Sigmoid colon (tissue), 7 donors: ENCODE measurements around the gene SMAD3. TPM values are rescaled to one million over a fixed set of nuclear protein-coding genes. Genes with fewer than 3 reads are reported as not detected.
A peak's percentile ranks its signal among the peaks of the same experiment; 100 is the strongest.

Source experiments
- DNase-seq: peaks from one replicate; pipeline ENCODE4 v3.0.0-alpha.2; 2019
- H3K27ac ChIP-seq, 4 donors: fragments of 200-600 bp; sonication (generic); one replicate each; pipeline ENCODE4 v1.5.1; 2016 to 2019; ENCODE audit warnings: mild to moderate bottlenecking in 1 of 4
- H3K27me3 ChIP-seq, 3 donors: fragments of 200-600 bp; sonication (generic); one replicate each; pipeline ENCODE4 v1.5.1; 2019; ENCODE audit warnings: mild to moderate bottlenecking in 1 of 3
- H3K36me3 ChIP-seq, 4 donors: fragments of 200-600 bp; sonication (generic); one replicate each; pipeline ENCODE4 v1.5.1; 2016 to 2019
- H3K4me1 ChIP-seq, 4 donors: fragments of 200-600 bp; sonication (generic); one replicate each; pipeline ENCODE4 v1.5.1; 2017 to 2019
- H3K4me3 ChIP-seq, 4 donors: fragments of 200-600 bp; sonication (generic); one replicate each; pipeline ENCODE4 v1.5.1; 2017 to 2019; ENCODE audit warnings: mild to moderate bottlenecking in 2 of 4, moderate library complexity in 1 of 4
- H3K9me3 ChIP-seq, 4 donors: fragments of 200-600 bp in 3 of 4; sonication (generic) in 3 of 4; one replicate each; pipeline versions ENCODE4 v1.5.1 to v1.6.1; 2013 to 2019
- EP300 ChIP-seq, 4 donors: sonication (generic); formaldehyde crosslinking; IDR thresholded peaks; one replicate each; pipeline ENCODE4 v1.6.1; 2017; ENCODE audit warnings: antibody characterized with exemption in 4 of 4
- POLR2A ChIP-seq, 2 donors: fragments of 450-650 bp; IDR thresholded peaks; one replicate each; pipeline ENCODE4 v1.6.1; 2016; ENCODE audit warnings: antibody characterized with exemption in 2 of 2, mild to moderate bottlenecking in 2 of 2, moderate library complexity in 2 of 2
- POLR2AphosphoS5 ChIP-seq, 4 donors: sonication (generic); formaldehyde crosslinking; IDR thresholded peaks; one replicate each; pipeline ENCODE4 v1.6.1; 2017; ENCODE audit warnings: antibody characterized with exemption in 4 of 4
- WGBS, 2 donors: extraction: QIAGEN DNeasy Blood & Tissue Kit; methylation state at CpG; one replicate each; pipeline ENCODE4 v1.1.7; 2013; 5-methylcytosine and 5-hydroxymethylcytosine counted together
- intact Hi-C: fragments of 100-400 bp; cut with DNase I; formaldehyde crosslinking; loops from one replicate; pipeline ENCODE4 v1.15.1; 2023
- polyA plus RNA-seq, 3 donors: library from polyadenylated mRNA; stranded (reverse); fragments of 200-250 nt; gene quantifications; one replicate each; pipeline ENCODE4 v1.2.3, GENCODE V29; 2013
- total RNA-seq, 4 donors: library from RNA; depleted of rRNA; stranded (reverse); fragments of >200 nt; gene quantifications; one replicate each; pipeline ENCODE4 v1.1.0, GENCODE V29; 2016
- TF ChIP-seq, protein P1 (sequence below), 4 experiments: fragments of 450-650 bp in 3 of 4; fragments of 200-600 bp in 1 of 4; IDR thresholded peaks; one replicate each; pipeline ENCODE4 v1.5.1; 2016 to 2019; ENCODE audit warnings: antibody characterized with exemption in 4 of 4, mild to moderate bottlenecking in 3 of 4, moderate library complexity in 2 of 4
- donor health status: healthy with polysubstance abuse.
- donor health status: Bipolar disorder and iron deficiency.
- donor health status: healthy.

Gene SMAD3
- total and polyA plus RNA-seq, 7 donors: 12.5 to 28.2 (median 18.4) TPM

DNA sequence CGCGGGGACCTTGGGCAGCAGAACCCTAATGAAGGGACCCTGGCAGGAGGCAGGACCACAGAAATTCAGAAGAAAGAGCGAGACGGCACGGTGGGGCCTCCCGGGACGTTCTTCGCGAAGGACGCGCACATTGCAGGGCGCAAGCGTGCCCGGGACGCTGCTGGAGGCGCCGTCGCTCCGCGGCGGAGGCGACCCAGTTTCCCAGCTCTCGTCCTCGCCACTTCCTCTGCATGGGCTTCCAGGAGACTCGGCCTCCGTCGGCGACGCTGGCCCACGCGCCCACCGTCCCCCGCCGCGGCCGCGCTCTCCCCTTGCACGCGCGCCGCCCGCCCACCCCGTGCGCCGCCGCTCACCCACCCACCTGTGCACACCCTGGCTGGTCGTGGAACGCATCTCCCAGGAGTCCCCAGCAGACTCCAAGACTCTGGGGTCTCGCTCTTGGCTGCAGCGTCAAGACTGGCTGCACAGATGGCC is 31.8 kb upstream of the SMAD3 start:
- peaks cover 0 to 18% (median 8%) of the 10 kb centered on the region in 3 donors for H3K27me3 ChIP-seq
- TF ChIP-seq, protein P1, sequence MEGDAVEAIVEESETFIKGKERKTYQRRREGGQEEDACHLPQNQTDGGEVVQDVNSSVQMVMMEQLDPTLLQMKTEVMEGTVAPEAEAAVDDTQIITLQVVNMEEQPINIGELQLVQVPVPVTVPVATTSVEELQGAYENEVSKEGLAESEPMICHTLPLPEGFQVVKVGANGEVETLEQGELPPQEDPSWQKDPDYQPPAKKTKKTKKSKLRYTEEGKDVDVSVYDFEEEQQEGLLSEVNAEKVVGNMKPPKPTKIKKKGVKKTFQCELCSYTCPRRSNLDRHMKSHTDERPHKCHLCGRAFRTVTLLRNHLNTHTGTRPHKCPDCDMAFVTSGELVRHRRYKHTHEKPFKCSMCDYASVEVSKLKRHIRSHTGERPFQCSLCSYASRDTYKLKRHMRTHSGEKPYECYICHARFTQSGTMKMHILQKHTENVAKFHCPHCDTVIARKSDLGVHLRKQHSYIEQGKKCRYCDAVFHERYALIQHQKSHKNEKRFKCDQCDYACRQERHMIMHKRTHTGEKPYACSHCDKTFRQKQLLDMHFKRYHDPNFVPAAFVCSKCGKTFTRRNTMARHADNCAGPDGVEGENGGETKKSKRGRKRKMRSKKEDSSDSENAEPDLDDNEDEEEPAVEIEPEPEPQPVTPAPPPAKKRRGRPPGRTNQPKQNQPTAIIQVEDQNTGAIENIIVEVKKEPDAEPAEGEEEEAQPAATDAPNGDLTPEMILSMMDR (IDR thresholded peaks at IDR 0.05): no peak
- TF ChIP-seq EP300 (IDR thresholded peaks at IDR 0.05) (no peak), POLR2A (IDR thresholded peaks at IDR 0.05) (no peak), POLR2AphosphoS5 (IDR thresholded peaks at IDR 0.05) (no peak)
- intact Hi-C loops: no loop called here
- H3K27ac ChIP-seq: no peak overlapping the region
- H3K4me1 ChIP-seq: peaks cover 0 to 14% (median 11%) of the 10 kb centered on the region in 4 donors
- H3K9me3 ChIP-seq: no peaks in the 10 kb centered on the region
- 7 to 14% methylated on average over 50 of the region's 50 CpGs for WGBS, 2 donors
- peak overlapping the region in 3 of 4 donors; percentile 25 to 41 (median 33) for H3K4me3 ChIP-seq
- no peak for DNase-seq
- H3K36me3 ChIP-seq: no peaks in the 10 kb centered on the region

GRCh38 chr15:67035886-67036285 is 29.5 kb upstream of the SMAD3 start:
- DNase-seq: no peak
- Histone ChIP-seq H3K27me3 (peaks cover 0 to 18% (median 8%) of the 10 kb centered on the region in 3 donors), H3K9me3 (no peaks in the 10 kb centered on the region), H3K4me3 (no peak overlapping the region), H3K4me1 (peaks cover 0 to 14% (median 11%) of the 10 kb centered on the region in 4 donors), H3K27ac (no peak overlapping the region), H3K36me3 (no peaks in the 10 kb centered on the region)
- intact Hi-C loops: no loop called here
- TF ChIP-seq, protein P1 (IDR thresholded peaks at IDR 0.05): no peak
- TF ChIP-seq POLR2AphosphoS5 (IDR thresholded peaks at IDR 0.05): no peak
- TF ChIP-seq EP300 (IDR thresholded peaks at IDR 0.05): no peak
- TF ChIP-seq POLR2A (IDR thresholded peaks at IDR 0.05): no peak
- WGBS, 2 donors: 93 to 94% methylated on average over 5 of the region's 5 CpGs

DNA sequence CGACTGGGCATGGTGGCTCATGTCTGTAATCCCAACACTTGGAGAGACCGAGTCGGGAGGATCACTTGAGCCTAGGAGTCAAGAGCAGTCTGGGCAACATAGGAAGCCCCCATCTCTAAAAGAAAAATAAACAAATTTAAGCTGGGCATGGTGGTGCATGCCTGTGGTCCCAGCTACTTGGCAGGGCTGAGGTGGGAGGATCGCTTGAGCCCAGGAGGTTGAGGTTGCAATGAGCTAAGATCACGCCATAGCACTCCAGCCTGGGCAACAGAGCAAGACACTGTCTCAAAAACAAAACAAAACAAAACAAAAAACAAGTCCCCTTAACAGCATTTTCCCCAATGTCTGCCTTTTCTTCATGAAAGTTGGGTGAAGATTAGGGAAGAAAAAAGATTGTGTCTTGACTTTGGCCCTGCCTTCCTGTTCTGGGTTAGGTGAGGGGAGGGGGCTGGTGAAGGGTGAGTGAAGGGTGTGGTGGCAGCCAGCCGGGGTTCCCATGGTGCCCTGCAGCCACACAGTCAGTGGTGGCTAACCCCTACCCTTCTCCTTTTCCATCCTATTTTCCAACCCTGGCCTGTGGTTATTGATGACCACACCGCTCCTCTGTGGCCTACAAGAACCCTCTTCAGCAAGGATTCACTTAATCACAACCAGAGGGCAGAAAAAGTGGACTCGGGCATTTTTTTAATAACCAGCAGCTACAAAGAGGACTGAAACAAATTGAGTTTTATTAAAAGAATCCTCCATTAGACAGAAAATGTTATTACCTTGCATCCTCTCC is 28.4 kb upstream of the SMAD3 start:
- WGBS, 2 donors: 84 to 88% methylated on average over 8 of the region's 8 CpGs
- intact Hi-C loops: no loop called here
- no peak overlapping the region for H3K4me3 ChIP-seq
- H3K27ac ChIP-seq: no peak overlapping the region
- TF ChIP-seq POLR2A (IDR thresholded peaks at IDR 0.05) (no peak), POLR2AphosphoS5 (IDR thresholded peaks at IDR 0.05) (no peak), EP300 (IDR thresholded peaks at IDR 0.05) (no peak)
- TF ChIP-seq, protein P1 (IDR thresholded peaks at IDR 0.05): no peak
- no peak for DNase-seq
- no peaks in the 10 kb centered on the region for H3K9me3 ChIP-seq
- no peaks in the 10 kb centered on the region for H3K36me3 ChIP-seq
- H3K4me1 ChIP-seq: peaks cover 0 to 22% (median 15%) of the 10 kb centered on the region in 4 donors
- peaks cover 0 to 18% (median 8%) of the 10 kb centered on the region in 3 donors for H3K27me3 ChIP-seq

GRCh38 chr15:67037694-67038093 is 27.7 kb upstream of the SMAD3 start:
- Histone ChIP-seq H3K27ac (no peak overlapping the region), H3K4me1 (peaks cover 0 to 30% (median 18%) of the 10 kb centered on the region in 4 donors), H3K27me3 (peaks cover 0 to 15% (median 7%) of the 10 kb centered on the region in 3 donors), H3K36me3 (no peaks in the 10 kb centered on the region), H3K9me3 (no peaks in the 10 kb centered on the region), H3K4me3 (no peak overlapping the region)
- DNase-seq: no peak
- TF ChIP-seq POLR2A (IDR thresholded peaks at IDR 0.05) (no peak), EP300 (IDR thresholded peaks at IDR 0.05) (no peak), POLR2AphosphoS5 (IDR thresholded peaks at IDR 0.05) (no peak)
- TF ChIP-seq, protein P1 (IDR thresholded peaks at IDR 0.05): no peak
- intact Hi-C loops: no loop called here
